IgD-negative memory B cell (primary cell): ENCODE results near the gene C2orf80. TPM values are rescaled to one million over a fixed set of nuclear protein-coding genes. Genes with fewer than 3 reads are reported as not detected.
A peak's percentile ranks its signal among the peaks of the same experiment; 100 is the strongest.
"Not testable (repeated sequence)": the region's sequence is repeated elsewhere in the genome, so short reads cannot be mapped to it uniquely, and the experiment has no call there.

Experiments
- H3K27ac Mint-ChIP-seq, 3 donors: one replicate each; pipeline ENCODE4 v1.8.0; 2020 to 2022; ENCODE audit warnings: mild to moderate bottlenecking in 3 of 3, mixed read lengths in 3 of 3, moderate library complexity in 1 of 3
- H3K27me3 Mint-ChIP-seq: one replicate; pipeline ENCODE4 v1.8.0; 2021; ENCODE audit warnings: mixed read lengths
- H3K36me3 Mint-ChIP-seq: one replicate; pipeline ENCODE4 v1.8.0; 2020; ENCODE audit warnings: mild to moderate bottlenecking, mixed read lengths
- H3K4me1 Mint-ChIP-seq, 3 donors: one replicate each; pipeline ENCODE4 v1.8.0; 2020 to 2022; ENCODE audit warnings: mixed read lengths in 3 of 3, mild to moderate bottlenecking in 1 of 3
- H3K4me3 Mint-ChIP-seq, 4 donors: one replicate each; pipeline ENCODE4 v1.8.0; 2020 to 2022; ENCODE audit warnings: mild to moderate bottlenecking in 4 of 4, mixed read lengths in 4 of 4, moderate library complexity in 3 of 4
- H3K9me3 Mint-ChIP-seq, 3 donors: one replicate each; pipeline ENCODE4 v1.8.0; 2020 to 2021; ENCODE audit warnings: mixed read lengths in 3 of 3, mild to moderate bottlenecking in 1 of 3
- polyA plus RNA-seq: library from polyadenylated mRNA; unstranded; fragments of 300-500 nt; fragmentation: Illumina TruSeq; gene quantifications from one replicate; pipeline ENCODE4 v1.2.3, GENCODE V29; 2021

Gene C2orf80
- polyA plus RNA-seq, 1 donor from 2014 or later: not detected

DNA sequence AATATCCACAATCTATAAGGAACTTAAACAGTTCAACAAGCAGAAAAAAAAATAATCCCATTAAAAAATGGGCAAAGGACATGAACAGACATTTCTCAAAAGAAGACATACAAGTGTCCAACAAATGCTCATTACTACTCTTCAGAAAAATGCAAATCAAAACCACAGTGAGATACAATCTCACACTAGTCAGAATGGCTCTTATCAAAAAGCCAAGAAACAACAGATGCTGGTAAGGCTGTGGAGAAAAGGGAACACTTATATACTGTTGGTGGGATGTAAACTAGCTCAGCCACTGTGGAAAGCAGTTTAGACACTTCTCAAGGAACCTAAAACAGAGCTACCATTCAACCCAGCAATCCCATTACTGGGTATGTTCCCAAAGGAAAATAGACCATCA, 36.7 kb downstream of the C2orf80 start:
- Mint-ChIP-seq H3K36me3 (peaks cover 2% of the 10 kb centered on the region), H3K4me3 (no peak overlapping the region), H3K27ac (no peak overlapping the region), H3K27me3 (peaks cover 4% of the 10 kb centered on the region), H3K4me1 (no peaks in the 10 kb centered on the region), H3K9me3 (peaks cover 2 to 16% (median 7%) of the 10 kb centered on the region in 3 donors)

- peaks cover 2% of the 10 kb centered on the region for H3K36me3 Mint-ChIP-seq
- H3K9me3 Mint-ChIP-seq: peaks cover 2 to 16% (median 7%) of the 10 kb centered on the region in 3 donors
- peaks cover 4% of the 10 kb centered on the region for H3K27me3 Mint-ChIP-seq
- H3K4me1 Mint-ChIP-seq: no peaks in the 10 kb centered on the region
- no peak overlapping the region for H3K27ac Mint-ChIP-seq
- H3K4me3 Mint-ChIP-seq: no peak overlapping the region
Measured at GRCh38 chr2:208150956-208151355, 38.9 kb downstream of the C2orf80 start.

GRCh38 chr2:208150094-208150493, 39.7 kb downstream of the C2orf80 start:
- no peak overlapping the region for H3K27ac Mint-ChIP-seq
- no peaks in the 10 kb centered on the region for H3K4me1 Mint-ChIP-seq
- peaks cover 2% of the 10 kb centered on the region for H3K36me3 Mint-ChIP-seq
- H3K4me3 Mint-ChIP-seq: no peak overlapping the region
- H3K9me3 Mint-ChIP-seq: peaks cover 2 to 16% (median 7%) of the 10 kb centered on the region in 3 donors
- H3K27me3 Mint-ChIP-seq: peaks cover 4% of the 10 kb centered on the region

DNA sequence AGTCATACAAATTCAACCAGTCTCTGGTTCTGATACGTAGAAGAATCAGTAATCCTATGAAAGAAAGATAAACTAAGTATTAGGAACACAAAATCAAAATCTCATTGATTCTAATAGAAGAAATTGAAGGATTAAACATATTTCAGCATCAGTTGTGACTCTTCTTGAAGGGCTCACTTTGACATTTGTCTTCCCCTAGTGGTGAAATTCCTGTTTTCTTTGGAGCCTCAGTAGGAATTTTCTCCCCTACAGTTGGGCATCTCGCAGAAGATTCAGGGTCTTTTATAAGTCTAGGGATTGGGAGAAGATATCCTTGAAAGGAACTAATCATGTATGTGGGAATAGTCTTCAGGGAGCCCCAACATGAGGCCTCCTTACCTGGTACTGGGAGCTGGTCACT, 41.0 kb downstream of the C2orf80 start:
- H3K9me3 Mint-ChIP-seq: peaks cover 2 to 16% (median 7%) of the 10 kb centered on the region in 3 donors
- no peaks in the 10 kb centered on the region for H3K4me1 Mint-ChIP-seq
- no peak overlapping the region for H3K4me3 Mint-ChIP-seq
- H3K27ac Mint-ChIP-seq: no peak overlapping the region
- peaks cover 4% of the 10 kb centered on the region for H3K27me3 Mint-ChIP-seq
- H3K36me3 Mint-ChIP-seq: peaks cover 2% of the 10 kb centered on the region

DNA sequence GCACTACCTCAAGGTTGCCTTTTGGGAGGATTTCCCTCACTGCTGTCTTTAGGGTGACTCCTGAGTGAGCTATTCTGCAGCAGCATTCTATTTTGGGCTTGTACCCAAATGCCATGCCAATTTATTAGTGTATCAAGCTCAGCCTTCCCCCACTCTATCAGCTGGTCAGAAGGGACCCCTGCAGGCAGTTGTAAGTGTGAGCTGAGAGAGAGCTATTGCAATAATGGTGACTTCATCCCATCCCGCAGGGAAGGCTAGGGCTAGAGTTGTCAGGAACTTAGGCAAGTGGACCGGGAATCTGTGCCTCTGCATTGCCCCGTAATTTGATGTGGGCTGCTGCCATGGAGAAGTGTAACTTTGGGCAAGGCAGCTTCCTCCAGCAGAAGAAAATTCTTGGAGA, 42.1 kb downstream of the C2orf80 start:
- H3K4me1 Mint-ChIP-seq: no peaks in the 10 kb centered on the region
- peaks cover 4% of the 10 kb centered on the region for H3K27me3 Mint-ChIP-seq
- peaks cover 2% of the 10 kb centered on the region for H3K36me3 Mint-ChIP-seq
- no peak overlapping the region for H3K27ac Mint-ChIP-seq
- peaks cover 2 to 16% (median 7%) of the 10 kb centered on the region in 3 donors for H3K9me3 Mint-ChIP-seq
- no peak overlapping the region for H3K4me3 Mint-ChIP-seq

GRCh38 chr2:208147008-208147407, 42.8 kb downstream of the C2orf80 start:
- peaks cover 4% of the 10 kb centered on the region for H3K27me3 Mint-ChIP-seq
- peaks cover 2 to 15% (median 7%) of the 10 kb centered on the region in 3 donors for H3K9me3 Mint-ChIP-seq
- no peak overlapping the region for H3K27ac Mint-ChIP-seq
- peaks cover 2% of the 10 kb centered on the region for H3K36me3 Mint-ChIP-seq
- H3K4me3 Mint-ChIP-seq: no peak overlapping the region
- H3K4me1 Mint-ChIP-seq: no peaks in the 10 kb centered on the region

- peaks cover 4% of the 10 kb centered on the region for H3K27me3 Mint-ChIP-seq
- no peak within 1 kb of the TSS for H3K27ac Mint-ChIP-seq
- H3K9me3 Mint-ChIP-seq: peaks cover 2 to 5% (median 2%) of the 10 kb centered on the region in 3 donors
- H3K36me3 Mint-ChIP-seq: peaks cover 2% of the 10 kb centered on the region
- H3K4me3 Mint-ChIP-seq: no peak within 1 kb of the TSS
- H3K4me1 Mint-ChIP-seq: no peaks in the 10 kb centered on the region
Measured at GRCh38 chr2:208146006-208146405, 43.8 kb downstream of the C2orf80 start, which contains the start of gene CRYGB. Gene CRYGB (minus strand): TSS chr2:208146158. CDS start chr2:208146120, 38 bp downstream.

- Mint-ChIP-seq H3K36me3 (no peaks in the 10 kb centered on the region), H3K27ac (no peak overlapping the region), H3K27me3 (no peaks in the 10 kb centered on the region), H3K9me3 (peaks cover 0 to 4% (median 0%) of the 10 kb centered on the region in 3 donors), H3K4me3 (no peak overlapping the region), H3K4me1 (no peaks in the 10 kb centered on the region)
Measured at GRCh38 chr2:208142925-208143799, 46.7 kb downstream of the C2orf80 start.

DNA sequence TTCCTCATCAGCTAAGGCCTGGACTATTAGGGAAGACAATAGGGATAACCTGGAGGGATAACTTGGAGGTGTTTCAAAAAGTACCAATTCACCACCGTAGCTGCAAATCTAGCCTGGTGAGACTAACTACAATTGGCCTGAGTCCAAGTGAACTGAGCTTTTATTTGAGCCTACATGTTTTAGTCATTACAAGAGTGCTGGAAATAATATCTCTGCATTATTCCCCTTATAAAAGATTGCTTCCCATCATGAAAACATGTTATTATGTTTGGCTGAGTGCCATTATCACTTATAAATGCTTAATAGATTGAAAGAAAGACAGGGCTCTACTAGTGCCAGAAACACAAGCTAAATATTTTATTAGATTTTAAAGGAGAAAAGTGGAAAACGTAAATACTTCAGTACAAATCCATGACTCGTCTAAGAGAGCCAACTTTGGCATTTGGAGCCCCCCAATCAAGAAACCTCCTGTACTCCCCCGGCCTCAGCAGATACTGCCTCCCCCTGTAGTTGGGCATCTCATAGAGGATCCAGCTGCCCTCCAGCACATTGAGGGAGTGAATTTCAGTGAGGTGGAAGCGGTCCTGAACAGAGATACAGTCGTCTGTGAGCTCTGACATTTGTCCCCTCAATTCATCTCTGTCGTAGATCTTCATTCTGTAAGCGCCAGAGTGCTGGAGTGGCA, 47.4 kb downstream of the C2orf80 start:
- H3K27me3 Mint-ChIP-seq: no peaks in the 10 kb centered on the region
- H3K4me1 Mint-ChIP-seq: no peaks in the 10 kb centered on the region
- H3K9me3 Mint-ChIP-seq: peaks cover 0 to 4% (median 0%) of the 10 kb centered on the region in 3 donors
- no peak overlapping the region for H3K4me3 Mint-ChIP-seq
- no peak overlapping the region for H3K27ac Mint-ChIP-seq
- H3K36me3 Mint-ChIP-seq: no peaks in the 10 kb centered on the region

- H3K4me3 Mint-ChIP-seq: no peak overlapping the region
- peaks cover 0 to 4% (median 0%) of the 10 kb centered on the region in 3 donors for H3K9me3 Mint-ChIP-seq
- no peaks in the 10 kb centered on the region for H3K36me3 Mint-ChIP-seq
- no peaks in the 10 kb centered on the region for H3K4me1 Mint-ChIP-seq
- no peaks in the 10 kb centered on the region for H3K27me3 Mint-ChIP-seq
- no peak overlapping the region for H3K27ac Mint-ChIP-seq
Measured at GRCh38 chr2:208139447-208139846, 50.4 kb downstream of the C2orf80 start.

DNA sequence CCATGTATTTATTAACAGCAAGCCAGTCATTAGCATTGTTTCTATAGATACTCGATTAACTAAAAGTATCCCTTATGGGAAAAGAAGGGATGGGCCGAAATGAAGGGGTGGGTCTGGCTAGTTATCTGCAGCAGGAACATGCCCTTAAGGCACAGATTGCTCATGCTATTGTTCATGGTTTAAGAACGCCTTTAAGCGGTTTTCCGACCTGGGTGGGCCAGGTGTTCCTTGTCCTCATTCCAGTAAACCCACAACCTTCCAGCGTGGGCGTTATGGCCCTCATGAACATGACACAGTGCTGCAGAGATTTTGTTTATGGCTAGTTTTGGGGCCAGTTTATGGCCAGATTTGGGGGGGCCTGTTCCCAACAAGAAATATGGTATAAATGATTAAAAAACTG, 51.5 kb downstream of the C2orf80 start:
- H3K9me3 Mint-ChIP-seq, H3K4me3 Mint-ChIP-seq, H3K27ac Mint-ChIP-seq, H3K27me3 Mint-ChIP-seq, H3K4me1 Mint-ChIP-seq, H3K36me3 Mint-ChIP-seq: not testable (repeated sequence)

GRCh38 chr2:208136716-208137094, 53.1 kb downstream of the C2orf80 start:
- peaks cover 0 to 2% (median 0%) of the 10 kb centered on the region in 3 donors for H3K9me3 Mint-ChIP-seq

GRCh38 chr2:208135794-208136715, 53.8 kb downstream of the C2orf80 start:
- Mint-ChIP-seq H3K4me3 (peak overlapping the region in 1 of 4 donors; percentile 49), H3K9me3 (peaks cover 0 to 2% (median 0%) of the 10 kb centered on the region in 3 donors), H3K36me3 (no peaks in the 10 kb centered on the region), H3K27me3 (peaks cover 2% of the 10 kb centered on the region), H3K4me1 (no peaks in the 10 kb centered on the region), H3K27ac (no peak overlapping the region)

More at GRCh38 chr2:208136716-208137094, 53.1 kb downstream of the C2orf80 start:
- Mint-ChIP-seq H3K27ac (no peak overlapping the region), H3K27me3 (peaks cover 2% of the 10 kb centered on the region), H3K36me3 (no peaks in the 10 kb centered on the region), H3K4me3 (no peak overlapping the region), H3K4me1 (no peaks in the 10 kb centered on the region)

- peaks cover 2% of the 10 kb centered on the region for H3K27me3 Mint-ChIP-seq
- H3K27ac Mint-ChIP-seq: no peak overlapping the region
- no peaks in the 10 kb centered on the region for H3K36me3 Mint-ChIP-seq
- peaks cover 0 to 2% (median 0%) of the 10 kb centered on the region in 3 donors for H3K9me3 Mint-ChIP-seq
- H3K4me3 Mint-ChIP-seq: no peak overlapping the region
- H3K4me1 Mint-ChIP-seq: no peaks in the 10 kb centered on the region
Measured at GRCh38 chr2:208134928-208135586, 54.8 kb downstream of the C2orf80 start.
